Measurements from ENCODE around the gene LRRC23. TPM values are rescaled to one million over a fixed set of nuclear protein-coding genes. Genes with fewer than 3 reads are reported as not detected.
A peak's percentile ranks its signal among the peaks of the same experiment; 100 is the strongest.

The LRRC23 gene
- polyA plus RNA-seq, 1 donor (not counting 4 experiments of a cell fraction or from before 2014, with no cell fraction given), result 7.1 TPM

GRCh38 chr12:6917491-6918231, 13.0 kb downstream of the LRRC23 start:
- Histone ChIP-seq H3K4me3 (ENCODE audit: control insufficient read depth in 2 of 3, extremely low read depth in 1 of 3, insufficient read depth in 2 of 3, low read depth in 1 of 3, low read length in 3 of 3) (no peak overlapping the region), H3K4me1 (ENCODE audit: control insufficient read depth, extremely low read depth, insufficient read depth, low read length) (peaks cover 9% of the 10 kb centered on the region), H3K9ac (ENCODE audit: control insufficient read depth, extremely low read depth, insufficient read depth, low read length) (no peak overlapping the region), H3K36me3 (ENCODE audit: control insufficient read depth in 2 of 2, extremely low read depth in 1 of 2, insufficient read depth in 2 of 2, low read length in 2 of 2) (no peaks in the 10 kb centered on the region), H2AFZ (ENCODE audit: control insufficient read depth, low read length) (no peak overlapping the region), H4K20me1 (ENCODE audit: control insufficient read depth, extremely low read depth, insufficient read depth, low read length) (no peaks in the 10 kb centered on the region), H3K9me1 (ENCODE audit: control insufficient read depth, extremely low read depth, insufficient read depth, low read length) (peaks cover 2% of the 10 kb centered on the region), H3K27ac (ENCODE audit: control insufficient read depth, insufficient read depth, low read length) (no peak overlapping the region), H3K27me3 (ENCODE audit: control insufficient read depth, extremely low read depth, insufficient read depth, low read length) (peaks cover 16% of the 10 kb centered on the region), H3K79me2 (ENCODE audit: control insufficient read depth, insufficient read depth, low read length) (no peaks in the 10 kb centered on the region), H3K4me2 (ENCODE audit: control insufficient read depth, extremely low read depth, insufficient read depth, low read depth, low read length) (no peak overlapping the region), H3K9me3 (ENCODE audit: control insufficient read depth, low read depth, low read length) (no peaks in the 10 kb centered on the region)
- no peak for DNase-seq (ENCODE audit: low read depth, low spot score)
- no peak for FAIRE-seq
- dilution Hi-C loops (cut with MboI; ENCODE audit: extremely low pct_ligation_motif_present, low sequenced_read_pairs), result no loop called here
- TF ChIP-seq EZH2 (IDR thresholded peaks at IDR 0.05; ENCODE audit: low read length), result no peak
- no peak for TF ChIP-seq CTCF (optimal IDR thresholded peaks at IDR 0.05 in 1 of 3, IDR thresholded peaks at IDR 0.05 in 1 of 3, conservative IDR thresholded peaks at IDR 0.05 in 1 of 3; ENCODE audit: extremely low read depth in 1 of 3, insufficient read depth in 2 of 3, low read length in 3 of 3)

GRCh38 chr12:6919588-6919987, 15.0 kb downstream of the LRRC23 start:
- Histone ChIP-seq H3K27ac (ENCODE audit: control insufficient read depth, insufficient read depth, low read length) (no peak overlapping the region), H3K4me2 (ENCODE audit: control insufficient read depth, extremely low read depth, insufficient read depth, low read depth, low read length) (peak overlapping the region; percentile 31), H3K9ac (ENCODE audit: control insufficient read depth, extremely low read depth, insufficient read depth, low read length) (no peak overlapping the region), H3K4me3 (ENCODE audit: control insufficient read depth in 2 of 3, extremely low read depth in 1 of 3, insufficient read depth in 2 of 3, low read depth in 1 of 3, low read length in 3 of 3) (no peak overlapping the region), H2AFZ (ENCODE audit: control insufficient read depth, low read length) (no peak overlapping the region), H3K4me1 (ENCODE audit: control insufficient read depth, extremely low read depth, insufficient read depth, low read length) (peaks cover 15% of the 10 kb centered on the region), H4K20me1 (ENCODE audit: control insufficient read depth, extremely low read depth, insufficient read depth, low read length) (no peaks in the 10 kb centered on the region), H3K9me1 (ENCODE audit: control insufficient read depth, extremely low read depth, insufficient read depth, low read length) (peaks cover 2% of the 10 kb centered on the region), H3K36me3 (ENCODE audit: control insufficient read depth in 2 of 2, extremely low read depth in 1 of 2, insufficient read depth in 2 of 2, low read length in 2 of 2) (no peaks in the 10 kb centered on the region), H3K79me2 (ENCODE audit: control insufficient read depth, insufficient read depth, low read length) (no peaks in the 10 kb centered on the region), H3K27me3 (ENCODE audit: control insufficient read depth, extremely low read depth, insufficient read depth, low read length) (peaks cover 11% of the 10 kb centered on the region), H3K9me3 (ENCODE audit: control insufficient read depth, low read depth, low read length) (no peaks in the 10 kb centered on the region)
- peak; percentile 79 for FAIRE-seq
- peak; percentile 86 for DNase-seq (ENCODE audit: low read depth, low spot score)
- dilution Hi-C loops (cut with MboI; ENCODE audit: extremely low pct_ligation_motif_present, low sequenced_read_pairs), result no loop called here
- peak; percentile 3 to 59 (median 34) for TF ChIP-seq CTCF (optimal IDR thresholded peaks at IDR 0.05 in 1 of 3, IDR thresholded peaks at IDR 0.05 in 1 of 3, conservative IDR thresholded peaks at IDR 0.05 in 1 of 3; ENCODE audit: extremely low read depth in 1 of 3, insufficient read depth in 2 of 3, low read length in 3 of 3)
- no peak for TF ChIP-seq EZH2 (IDR thresholded peaks at IDR 0.05; ENCODE audit: low read length)
